K562 (cell line): ENCODE data around the gene UBE2E2. TPM values are rescaled to one million over a fixed set of nuclear protein-coding genes. Genes with fewer than 3 reads are reported as not detected.

Source experiments
- CEBPZ ChIP-seq: fragments of 150-350 bp; IDR thresholded peaks from 2 replicates; pipeline ENCODE4 v1.6.1; 2014; ENCODE audit warnings: low read depth, mild to moderate bottlenecking, low read length, borderline replicate concordance
- GMEB1 ChIP-seq: fragments of 250-450 bp; sonication (Bioruptor Pico); IDR thresholded peaks from 2 replicates; pipeline ENCODE4 v1.4.0; 2020; ENCODE audit warnings: mild to moderate bottlenecking
- IFI16 ChIP-seq: fragments of 250-450 bp; sonication (Bioruptor Pico); IDR thresholded peaks from 2 replicates; pipeline ENCODE4 v2.1.2; 2022; ENCODE audit warnings: mild to moderate bottlenecking, inconsistent platforms
- PTRF ChIP-seq: fragments of 450-650 bp; IDR thresholded peaks from 2 replicates; pipeline ENCODE4 v1.6.1; 2016; ENCODE audit warnings: mild to moderate bottlenecking, missing genetic modification characterization, missing compliant biosample characterization
- STAT6 ChIP-seq: sonication (generic); formaldehyde crosslinking; IDR thresholded peaks from 2 replicates; pipeline ENCODE4 v1.8.1; 2023; ENCODE audit warnings: mild to moderate bottlenecking, missing genetic modification reagents
- XRCC4 ChIP-seq: IDR thresholded peaks from one replicate; pipeline ENCODE4 v1.6.1; 2011; ENCODE audit not compliant: insufficient read depth, insufficient read length; ENCODE audit errors: extremely low read depth
- ZBED1 ChIP-seq: IDR thresholded peaks from 2 replicates; pipeline ENCODE4 v1.6.1; 2014
- ZBTB34 ChIP-seq: fragments of 250-450 bp; sonication (Bioruptor Pico); IDR thresholded peaks from 2 replicates; pipeline ENCODE4 v1.8.0; 2021; ENCODE audit warnings: mild to moderate bottlenecking, moderate library complexity
- ZNF12 ChIP-seq: sonication (generic); formaldehyde crosslinking; IDR thresholded peaks from 2 replicates; pipeline ENCODE4 v1.4.0; 2020; ENCODE audit warnings: mild to moderate bottlenecking, missing genetic modification reagents
- polyA plus RNA-seq, 8 experiments: library from polyadenylated mRNA; depleted of rRNA in 4 of 8; stranded (reverse) in 5 of 8; unstranded in 3 of 8; fragments of >200 nt; fragmentation: Nextera tagmentation in 2 of 8; fragmentation: Illumina TruSeq in 1 of 8; extraction: Ambion mirVana in 2 of 8; extraction: Trizol in 1 of 8; gene quantifications; 2 replicates each; pipeline versions ENCODE4 v1.2.1 to v1.2.3, GENCODE V29; 2011 to 2014; ENCODE audit warnings: inconsistent platforms in 1 of 8, missing spikeins in 1 of 8
- total RNA-seq, 7 experiments: library from RNA; depleted of rRNA in 6 of 7; stranded (reverse); fragments of >200 nt in 6 of 7; fragmentation: Illumina TruSeq in 2 of 7; extraction: Trizol in 2 of 7; gene quantifications; 2 replicates each; pipeline versions ENCODE4 v1.2.1 to v1.2.3, GENCODE V29; 2011 to 2021; ENCODE audit warnings: low replicate concordance in 1 of 7

Gene UBE2E2
- total and polyA plus RNA-seq, 9 of the 15 experiments (the other 6 are each of a cell fraction or from before 2014, with no cell fraction given): 0.22 to 5.1 (median 1.9) TPM

DNA sequence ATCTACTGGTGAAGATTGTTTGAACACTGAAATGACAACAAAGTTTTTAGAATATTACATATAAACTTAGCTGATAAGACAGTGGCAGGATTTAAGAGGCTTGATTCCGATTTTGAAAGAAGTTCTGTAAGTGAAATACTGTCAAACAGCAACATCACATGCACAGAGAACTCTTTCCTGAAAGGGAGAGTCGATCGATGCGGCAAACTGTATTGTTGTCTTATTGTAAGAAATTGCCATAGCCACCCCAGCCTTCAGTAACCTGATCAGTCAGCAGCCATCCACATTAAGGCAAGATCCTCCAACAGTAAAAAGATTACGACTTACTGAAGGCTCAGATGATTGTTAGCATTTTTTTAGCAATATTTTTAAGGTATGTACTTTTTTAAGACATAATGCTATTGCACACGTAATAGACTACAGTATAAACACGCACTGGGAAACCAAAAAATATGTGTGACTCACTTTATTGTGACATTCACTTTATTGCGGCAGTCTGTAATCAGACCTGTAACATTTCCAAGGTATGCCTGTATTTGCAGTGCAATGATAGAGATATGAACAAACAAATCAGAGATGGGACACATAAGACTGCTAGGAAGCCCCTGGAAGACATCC, 377.1 kb downstream of the UBE2E2 start (continued):
- TF ChIP-seq STAT6 (CRISPR knock-in tag) (no peak), PTRF (tag) (no peak), XRCC4 (no peak), ZNF12 (CRISPR knock-in tag) (no peak), ZBTB34 (no peak), ZBED1 (no peak), IFI16 (CRISPR knock-in tag) (no peak), CEBPZ (no peak), GMEB1 (CRISPR knock-in tag) (no peak)
